IPS-18a (cell line): Measurements from ENCODE around the gene TPST2.

Experiments
- H3K27ac ChIP-seq: one replicate; pipeline ENCODE4 v1.5.1; 2013; ENCODE audit warnings: low read length
- H3K27me3 ChIP-seq: one replicate; pipeline ENCODE4 v1.6.1; 2013; ENCODE audit warnings: mild to moderate bottlenecking, low read length; ENCODE audit not compliant: control insufficient read depth, insufficient read depth
- H3K36me3 ChIP-seq: one replicate; pipeline ENCODE4 v1.6.1; 2013; ENCODE audit warnings: low read depth, low read length; ENCODE audit not compliant: control insufficient read depth
- H3K4me1 ChIP-seq: one replicate; pipeline ENCODE4 v1.6.1; 2013; ENCODE audit warnings: low read depth, low read length; ENCODE audit not compliant: control insufficient read depth
- H3K4me3 ChIP-seq: one replicate; pipeline ENCODE4 v1.5.1; 2013; ENCODE audit warnings: low read length
- H3K9ac ChIP-seq: one replicate; pipeline ENCODE4 v1.6.1; 2013; ENCODE audit warnings: mild to moderate bottlenecking, low read length, moderate library complexity
- H3K9me3 ChIP-seq: one replicate; pipeline ENCODE4 v1.6.1; 2013; ENCODE audit warnings: low read depth, low read length; ENCODE audit not compliant: control insufficient read depth

The TPST2 gene

GRCh38 chr22:26589845-26590736 is at the start of gene TPST2:
Gene TPST2, minus strand, starts transcription at chr22:26590132. Its CDS starts 48,502 bp downstream, at chr22:26541630.
- Histone ChIP-seq H3K36me3 (peaks cover 11% of the 10 kb centered on the region), H3K4me3 (peak within 1 kb of the TSS; percentile 87), H3K27me3 (no peaks in the 10 kb centered on the region), H3K27ac (no peak within 1 kb of the TSS), H3K9me3 (no peaks in the 10 kb centered on the region), H3K9ac (peak within 1 kb of the TSS; percentile 77), H3K4me1 (peaks cover 14% of the 10 kb centered on the region)

GRCh38 chr22:26636296-26636695 is 46.4 kb upstream of the TPST2 start:
- Histone ChIP-seq H3K4me3 (no peak overlapping the region), H3K4me1 (peaks cover 24% of the 10 kb centered on the region), H3K9ac (no peak overlapping the region), H3K27me3 (no peaks in the 10 kb centered on the region), H3K9me3 (no peaks in the 10 kb centered on the region), H3K27ac (no peak overlapping the region), H3K36me3 (no peaks in the 10 kb centered on the region)

GRCh38 chr22:26635117-26635516 is 45.2 kb upstream of the TPST2 start:
- Histone ChIP-seq H3K9ac (no peak overlapping the region), H3K9me3 (no peaks in the 10 kb centered on the region), H3K4me1 (peaks cover 12% of the 10 kb centered on the region), H3K27ac (no peak overlapping the region), H3K27me3 (no peaks in the 10 kb centered on the region), H3K36me3 (no peaks in the 10 kb centered on the region), H3K4me3 (no peak overlapping the region)

GRCh38 chr22:26634189-26634588 is 44.3 kb upstream of the TPST2 start:
- H3K27ac ChIP-seq = no peak overlapping the region
- H3K27me3 ChIP-seq = no peaks in the 10 kb centered on the region
- no peaks in the 10 kb centered on the region for H3K9me3 ChIP-seq
- no peak overlapping the region for H3K9ac ChIP-seq
- peaks cover 6% of the 10 kb centered on the region for H3K4me1 ChIP-seq
- no peak overlapping the region for H3K4me3 ChIP-seq
- no peaks in the 10 kb centered on the region for H3K36me3 ChIP-seq

- Histone ChIP-seq H3K27me3 (no peaks in the 10 kb centered on the region), H3K9me3 (no peaks in the 10 kb centered on the region), H3K27ac (no peak overlapping the region), H3K4me3 (no peak overlapping the region), H3K4me1 (peaks cover 6% of the 10 kb centered on the region), H3K36me3 (no peaks in the 10 kb centered on the region), H3K9ac (no peak overlapping the region)
Measured at GRCh38 chr22:26632422-26633155, 42.7 kb upstream of the TPST2 start.

GRCh38 chr22:26631282-26631681 is 41.4 kb upstream of the TPST2 start:
- no peaks in the 10 kb centered on the region for H3K27me3 ChIP-seq
- H3K9ac ChIP-seq = no peak overlapping the region
- H3K27ac ChIP-seq = no peak overlapping the region

GRCh38 chr22:26629988-26630761 is 40.2 kb upstream of the TPST2 start:
- Histone ChIP-seq H3K9ac (no peak overlapping the region), H3K36me3 (no peaks in the 10 kb centered on the region), H3K9me3 (no peaks in the 10 kb centered on the region)

More at GRCh38 chr22:26631282-26631681, 41.4 kb upstream of the TPST2 start:
- Histone ChIP-seq H3K4me1 (peaks cover 6% of the 10 kb centered on the region), H3K4me3 (no peak overlapping the region), H3K9me3 (no peaks in the 10 kb centered on the region), H3K36me3 (no peaks in the 10 kb centered on the region)

GRCh38 chr22:26624803-26625202 is 34.9 kb upstream of the TPST2 start:
- Histone ChIP-seq H3K4me3 (no peak overlapping the region), H3K4me1 (no peaks in the 10 kb centered on the region), H3K9me3 (no peaks in the 10 kb centered on the region), H3K36me3 (no peaks in the 10 kb centered on the region), H3K27ac (no peak overlapping the region), H3K9ac (no peak overlapping the region), H3K27me3 (no peaks in the 10 kb centered on the region)

More at GRCh38 chr22:26629988-26630761, 40.2 kb upstream of the TPST2 start:
- Histone ChIP-seq H3K27me3 (no peaks in the 10 kb centered on the region), H3K4me1 (peaks cover 6% of the 10 kb centered on the region), H3K4me3 (no peak overlapping the region), H3K27ac (no peak overlapping the region)

- no peak overlapping the region for H3K9ac ChIP-seq
- H3K4me1 ChIP-seq = no peaks in the 10 kb centered on the region
- H3K27me3 ChIP-seq = no peaks in the 10 kb centered on the region
- no peaks in the 10 kb centered on the region for H3K36me3 ChIP-seq
- no peak overlapping the region for H3K4me3 ChIP-seq
- H3K27ac ChIP-seq = no peak overlapping the region
- H3K9me3 ChIP-seq = no peaks in the 10 kb centered on the region
Measured at GRCh38 chr22:26623984-26624383, 34.1 kb upstream of the TPST2 start.

GRCh38 chr22:26621663-26622062 is 31.7 kb upstream of the TPST2 start, which contains the start of gene CRYBA4:
Gene CRYBA4, plus strand, starts transcription at chr22:26621963. Its CDS starts 634 bp downstream, at chr22:26622597.
- no peaks in the 10 kb centered on the region for H3K36me3 ChIP-seq
- no peaks in the 10 kb centered on the region for H3K27me3 ChIP-seq
- no peak within 1 kb of the TSS for H3K9ac ChIP-seq
- peaks cover 15% of the 10 kb centered on the region for H3K4me1 ChIP-seq
- H3K9me3 ChIP-seq = no peaks in the 10 kb centered on the region
- H3K27ac ChIP-seq = no peak within 1 kb of the TSS
- H3K4me3 ChIP-seq = no peak within 1 kb of the TSS

GRCh38 chr22:26620197-26620596 is 30.3 kb upstream of the TPST2 start:
- Histone ChIP-seq H3K36me3 (no peaks in the 10 kb centered on the region), H3K27me3 (no peaks in the 10 kb centered on the region), H3K9me3 (no peaks in the 10 kb centered on the region), H3K4me3 (no peak overlapping the region), H3K4me1 (peaks cover 26% of the 10 kb centered on the region), H3K27ac (no peak overlapping the region), H3K9ac (no peak overlapping the region)
